GM12873 (cell line): ENCODE data around the gene ARL3.
A peak's percentile ranks its signal among the peaks of the same experiment; 100 is the strongest.

Experiments used
- TF ChIP-seq, protein P1 (sequence below): IDR thresholded peaks from 2 replicates; pipeline ENCODE4 v1.5.1; 2012; ENCODE audit warnings: low read depth, mild to moderate bottlenecking, moderate library complexity, low read length, control low read depth; ENCODE audit not compliant: insufficient read depth; ENCODE audit errors: missing control alignments

The ARL3 gene

GRCh38 chr10:102646610-102647442, 67.4 kb downstream of the ARL3 start:
- TF ChIP-seq, protein P1, sequence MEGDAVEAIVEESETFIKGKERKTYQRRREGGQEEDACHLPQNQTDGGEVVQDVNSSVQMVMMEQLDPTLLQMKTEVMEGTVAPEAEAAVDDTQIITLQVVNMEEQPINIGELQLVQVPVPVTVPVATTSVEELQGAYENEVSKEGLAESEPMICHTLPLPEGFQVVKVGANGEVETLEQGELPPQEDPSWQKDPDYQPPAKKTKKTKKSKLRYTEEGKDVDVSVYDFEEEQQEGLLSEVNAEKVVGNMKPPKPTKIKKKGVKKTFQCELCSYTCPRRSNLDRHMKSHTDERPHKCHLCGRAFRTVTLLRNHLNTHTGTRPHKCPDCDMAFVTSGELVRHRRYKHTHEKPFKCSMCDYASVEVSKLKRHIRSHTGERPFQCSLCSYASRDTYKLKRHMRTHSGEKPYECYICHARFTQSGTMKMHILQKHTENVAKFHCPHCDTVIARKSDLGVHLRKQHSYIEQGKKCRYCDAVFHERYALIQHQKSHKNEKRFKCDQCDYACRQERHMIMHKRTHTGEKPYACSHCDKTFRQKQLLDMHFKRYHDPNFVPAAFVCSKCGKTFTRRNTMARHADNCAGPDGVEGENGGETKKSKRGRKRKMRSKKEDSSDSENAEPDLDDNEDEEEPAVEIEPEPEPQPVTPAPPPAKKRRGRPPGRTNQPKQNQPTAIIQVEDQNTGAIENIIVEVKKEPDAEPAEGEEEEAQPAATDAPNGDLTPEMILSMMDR = no peak

- TF ChIP-seq, protein P1 = no peak
These were observed 68.2 kb downstream of the ARL3 start for GRCh38 chr10:102645741-102646609.

DNA sequence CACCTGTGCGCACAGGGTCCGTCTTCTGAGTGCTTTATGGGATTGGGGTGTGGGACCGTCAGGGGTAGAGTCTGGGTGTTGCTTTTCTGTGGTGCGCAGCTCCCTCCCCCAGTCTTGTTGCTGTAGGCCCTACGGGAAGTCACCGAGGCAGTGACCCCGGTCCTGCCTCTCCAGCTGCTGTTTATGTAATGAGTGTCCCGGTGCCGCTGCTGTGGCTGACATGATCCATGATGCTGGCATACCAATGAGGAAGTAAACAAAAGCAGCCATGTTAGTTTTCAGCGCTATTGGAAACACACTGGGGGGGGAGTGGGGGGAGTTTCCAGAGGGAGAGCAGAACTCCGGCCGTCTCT, 68.8 kb downstream of the ARL3 start:
- TF ChIP-seq, protein P1 = no peak

DNA sequence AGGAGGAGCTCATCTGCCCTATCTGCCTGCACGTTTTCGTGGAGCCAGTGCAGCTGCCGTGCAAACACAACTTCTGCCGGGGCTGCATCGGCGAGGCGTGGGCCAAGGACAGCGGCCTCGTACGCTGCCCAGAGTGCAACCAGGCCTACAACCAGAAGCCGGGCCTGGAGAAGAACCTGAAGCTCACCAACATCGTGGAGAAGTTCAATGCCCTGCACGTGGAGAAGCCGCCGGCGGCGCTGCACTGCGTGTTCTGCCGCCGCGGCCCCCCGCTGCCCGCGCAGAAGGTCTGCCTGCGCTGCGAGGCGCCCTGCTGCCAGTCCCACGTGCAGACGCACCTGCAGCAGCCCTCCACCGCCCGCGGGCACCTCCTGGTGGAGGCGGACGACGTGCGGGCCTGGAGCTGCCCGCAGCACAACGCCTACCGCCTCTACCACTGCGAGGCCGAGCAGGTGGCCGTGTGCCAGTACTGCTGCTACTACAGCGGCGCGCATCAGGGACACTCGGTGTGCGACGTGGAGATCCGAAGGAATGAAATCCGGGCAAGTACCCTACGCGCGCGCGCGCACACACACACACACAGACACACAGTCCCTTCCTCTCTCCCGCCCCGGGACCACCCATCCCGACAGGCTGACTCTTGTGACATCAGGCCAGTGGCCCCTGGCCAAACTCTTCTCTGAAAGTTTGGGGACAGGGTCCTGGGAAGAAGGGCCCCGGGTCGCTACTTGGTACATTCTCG, 69.4 kb downstream of the ARL3 start:
- TF ChIP-seq, protein P1 = peak; percentile 68

DNA sequence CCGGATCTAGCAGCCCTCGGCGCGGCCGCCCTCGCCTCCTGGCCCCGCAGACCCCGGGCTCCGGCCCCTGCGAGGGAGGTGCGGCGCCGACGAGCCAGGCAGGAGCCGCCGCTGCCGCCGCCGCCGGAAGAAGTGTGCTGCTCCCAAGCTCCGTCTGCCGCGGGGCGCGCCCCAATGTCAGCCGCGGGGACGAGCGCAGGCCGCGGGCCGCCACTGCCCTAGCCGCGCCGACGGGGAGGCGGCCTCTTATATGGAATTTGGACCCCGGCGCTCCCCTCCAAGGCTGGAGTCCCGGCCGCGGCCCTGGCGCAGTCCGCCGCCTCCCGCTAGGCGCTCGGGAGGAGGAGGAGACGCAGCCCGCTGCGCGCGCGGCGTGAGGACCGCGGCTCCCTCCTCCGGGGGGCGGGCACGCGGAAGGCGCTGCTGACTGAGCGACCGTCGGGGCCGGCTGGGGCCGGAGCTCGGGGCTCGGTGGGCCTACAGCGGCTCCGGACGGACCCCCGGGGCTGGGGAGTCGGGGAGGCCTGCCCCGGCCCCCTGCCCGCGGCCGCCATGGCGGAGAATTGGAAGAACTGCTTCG, 70.0 kb downstream of the ARL3 start, which contains the start of gene TRIM8:
Gene TRIM8 (plus strand): TSS at position 414 of the 580 bp plus-strand sequence. CDS start 139 bp downstream, at position 553.
- TF ChIP-seq, protein P1 = no peak

GRCh38 chr10:102643336-102644065, 70.7 kb downstream of the ARL3 start:
- TF ChIP-seq, protein P1 = no peak
